Measurements from ENCODE around the gene C4BPA.

- TF ChIP-seq POLR2AphosphoS5 (IDR thresholded peaks at IDR 0.05; ENCODE audit: low read depth, low read length) (no peak), REST (IDR thresholded peaks at IDR 0.05; ENCODE audit: insufficient read depth in 1 of 2, low read depth in 2 of 2, low read length in 2 of 2) (no peak), TAF1 (IDR thresholded peaks at IDR 0.05; ENCODE audit: borderline replicate concordance, insufficient read depth, low read length) (no peak), SIN3A (IDR thresholded peaks at IDR 0.05; ENCODE audit: borderline replicate concordance, insufficient read depth, low read length) (no peak), FOXP2 (optimal IDR thresholded peaks at IDR 0.05; ENCODE audit: borderline replicate concordance, extremely low read depth, extremely low read length, insufficient read depth) (no peak)
These were observed 84.9 kb downstream of the C4BPA start for GRCh38 chr1:207188901-207189300.

Measured in PFSK-1 (cell line).